Panc1 (cell line): Measurements from ENCODE around the gene CNPY2. TPM values are rescaled to one million over a fixed set of nuclear protein-coding genes. Genes with fewer than 3 reads are reported as not detected.
"Not testable (repeated sequence)": the region's sequence is repeated elsewhere in the genome, so short reads cannot be mapped to it uniquely, and the experiment has no call there.

Experiments used
- ATAC-seq: fragments of 200-7000 bp; cut with Tn5 transposase; 2 replicates; pipeline ENCODE4 v1.9.1; 2020; ENCODE audit warnings: mild to moderate bottlenecking, moderate library complexity
- BruUV-seq: library from RNA; stranded (reverse); fragments of 400-500 nt; replicated peaks from 2 replicates; lab custom pipeline; 2021; lab: Mats Ljungman, UMichigan
- CTCF ChIA-PET: fragments of 300-600 bp; sonication (Branson Sonifier 250); formaldehyde crosslinking; loops from one replicate; lab custom pipeline; 2022; ENCODE audit warnings: antibody characterized with exemption; lab: Charles Lee
- POLR2A ChIA-PET: fragments of 300-600 bp; sonication (Branson Sonifier 250); formaldehyde crosslinking; loops from one replicate; lab custom pipeline; 2022; ENCODE audit warnings: antibody characterized with exemption; lab: Charles Lee
- DNase-seq: peaks from one replicate; pipeline ENCODE4 v3.0.0-alpha.2; 2010; ENCODE audit warnings: low read depth, low spot score
- H3K27ac ChIP-seq: 2 replicates; pipeline ENCODE4 v1.5.1; 2011; ENCODE audit warnings: mild to moderate bottlenecking, low read length, inconsistent platforms
- H3K27me3 ChIP-seq: fragments of 200-500 bp; sonication (Bioruptor generic); 2 replicates; pipeline ENCODE4 v1.6.0; 2014; ENCODE audit warnings: low read length, inconsistent platforms; ENCODE audit not compliant: control insufficient read depth, insufficient read depth
- H3K36me3 ChIP-seq: fragments of 200-500 bp; sonication (Bioruptor generic); 2 replicates; pipeline ENCODE4 v1.5.1; 2014; ENCODE audit warnings: inconsistent platforms, mild to moderate bottlenecking, low read length, moderate library complexity; ENCODE audit not compliant: control insufficient read depth, insufficient read depth
- H3K4me1 ChIP-seq: 2 replicates; pipeline ENCODE4 v1.5.1; 2011; ENCODE audit warnings: inconsistent platforms, mild to moderate bottlenecking, low read length, moderate library complexity; ENCODE audit not compliant: control insufficient read depth, insufficient read depth
- H3K4me3 ChIP-seq, 2 experiments: 2 replicates each; pipeline ENCODE4 v1.5.1; 2011 to 2012; ENCODE audit warnings: low read depth in 2 of 2, low read length in 2 of 2, mild to moderate bottlenecking in 2 of 2, inconsistent platforms in 1 of 2, moderate library complexity in 1 of 2
- H3K9me3 ChIP-seq: fragments of 200-500 bp; sonication (Bioruptor generic); 2 replicates; pipeline ENCODE4 v1.5.1; 2014; ENCODE audit warnings: low read depth, mild to moderate bottlenecking, inconsistent platforms, low read length, moderate library complexity; ENCODE audit not compliant: control insufficient read depth, insufficient read depth
- CTCF ChIP-seq: fragments of 450-650 bp; IDR thresholded peaks from 2 replicates; pipeline ENCODE4 v1.5.1; 2017; ENCODE audit warnings: mild to moderate bottlenecking
- POLR2AphosphoS5 ChIP-seq: IDR thresholded peaks from 2 replicates; pipeline ENCODE4 v1.6.1; 2012; ENCODE audit warnings: mild to moderate bottlenecking, low read depth, low read length, moderate library complexity
- REST ChIP-seq, 2 experiments: IDR thresholded peaks; 2 replicates each; pipeline ENCODE4 v1.6.1; 2011 to 2012; ENCODE audit warnings: low read depth in 2 of 2, control low read depth in 1 of 2, low read length in 1 of 2, mild to moderate bottlenecking in 1 of 2, moderate library complexity in 1 of 2; ENCODE audit not compliant: insufficient read depth in 1 of 2
- SIN3A ChIP-seq: IDR thresholded peaks from 2 replicates; pipeline ENCODE4 v1.6.1; 2012; ENCODE audit warnings: low read depth, mild to moderate bottlenecking, low read length, moderate library complexity, borderline replicate concordance; ENCODE audit not compliant: insufficient read depth
- TCF7L2 ChIP-seq: IDR thresholded peaks from 2 replicates; pipeline ENCODE4 v1.6.1; 2011; ENCODE audit warnings: mild to moderate bottlenecking, low read depth, low read length, inconsistent platforms
- in situ Hi-C: cut with HindIII; loops from 2 replicates; pipeline ENCODE4 v1.10.0; 2016; ENCODE audit warnings: low sequenced_read_pairs, low pct_unique_long_range_greater_than_20kb
- intact Hi-C: fragments of 100-400 bp; cut with micrococcal nuclease; formaldehyde crosslinking; loops from one replicate; pipeline ENCODE4 v1.10.0; 2022; ENCODE audit not compliant: unreplicated experiment
- total RNA-seq: library from RNA; stranded (reverse); gene quantifications from one replicate; pipeline ENCODE4 v1.2.1, GENCODE V29; 2021; ENCODE audit not compliant: unreplicated experiment

Gene CNPY2
- total RNA-seq, 1 experiment from 2014 or later, result 115 TPM

DNA sequence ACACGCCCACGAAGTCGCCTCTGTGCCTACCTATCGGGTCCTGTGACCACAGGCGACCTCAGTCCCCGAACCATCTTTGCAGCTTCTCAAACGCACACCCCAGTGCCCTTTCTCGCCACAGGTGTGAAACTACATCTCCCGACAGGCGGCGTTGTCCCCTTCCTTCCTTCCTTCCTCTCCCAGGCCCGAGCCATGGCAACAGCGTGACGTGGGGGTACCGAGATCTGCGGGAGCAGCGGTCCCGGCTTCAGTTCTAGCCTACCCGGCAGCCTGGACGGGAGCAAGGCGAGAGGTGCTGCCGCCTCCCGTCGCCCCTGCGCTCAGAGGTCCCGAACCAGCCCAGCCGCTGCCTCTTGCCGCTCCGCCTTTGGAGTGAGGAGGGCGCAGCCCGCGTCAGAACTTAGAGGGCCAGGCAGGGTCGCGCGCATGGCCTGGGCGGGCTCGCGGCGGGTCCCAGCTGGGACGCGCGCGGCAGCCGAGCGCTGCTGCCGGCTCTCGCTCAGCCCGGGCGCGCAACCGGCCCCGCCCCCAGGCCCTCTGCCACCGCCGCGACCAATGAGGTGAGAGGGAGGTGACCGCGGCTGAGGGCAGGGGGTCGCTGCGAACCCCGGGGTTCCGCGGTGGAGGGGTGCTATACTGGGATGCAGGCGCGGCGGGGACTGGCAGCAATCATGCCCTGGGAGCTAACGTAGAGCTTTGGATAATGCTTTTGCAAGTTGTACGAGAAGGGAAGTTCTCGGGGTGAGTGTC is 48.9 kb downstream of the CNPY2 start, which contains the start of gene COQ10A:
Gene COQ10A, plus strand, starts transcription at position 250 of the 750 bp plus-strand sequence. Its CDS starts 177 bp downstream, at position 427.
- peak; percentile 88 for TF ChIP-seq POLR2AphosphoS5
- TF ChIP-seq REST (IDR thresholded peaks at IDR 0.05; ENCODE audit: insufficient read depth in 1 of 2, low read depth in 2 of 2, low read length in 1 of 2), result no peak
- TF ChIP-seq CTCF, result peak; percentile 79
- TF ChIP-seq SIN3A, result 0 out of 2 replicates have a peak, but pooled peaks have one; percentile 44
- no peak for TF ChIP-seq TCF7L2
- no TSS peak for BruUV-seq
- Histone ChIP-seq H3K36me3 (peaks cover 5% of the 10 kb centered on the region; the same call in 1 of the 2 replicates), H3K9me3 (no peaks in the 10 kb centered on the region), H3K27ac (peak within 1 kb of the TSS; percentile 75), H3K4me3 (peak within 1 kb of the TSS; percentile 68 to 69), H3K4me1 (peaks cover 8% of the 10 kb centered on the region; the same call in 1 of the 2 replicates), H3K27me3 (no peaks in the 10 kb centered on the region)
- intact Hi-C loops (no loop called here), in situ Hi-C loops (no loop called here)
- DNase-seq (peak; percentile 65), ATAC-seq (peak; percentile 96)
- POLR2A ChIA-PET, result interaction anchor here (0.5 to 0.6 kb wide), 2 partner anchors 31 to 76 kb away, joined by 3 to 9 read pairs; no protein-coding TSS in a partner anchor
- CTCF ChIA-PET, result interaction anchor here (0.5 to 0.6 kb wide), 2 partner anchors 9 to 23 kb away, joined by 3 read pairs; partner anchors contain the start of gene ANKRD52

- CTCF ChIA-PET, result interaction anchor here (0.5 to 0.6 kb wide), 3 partner anchors 8 to 23 kb away, joined by 3 to 4 read pairs (median 3); partner anchors contain the start of gene ANKRD52
- H3K27ac ChIP-seq, result peak overlapping the region; percentile 75
- H3K9me3 ChIP-seq, intact Hi-C loops, DNase-seq, BruUV-seq, H3K36me3 ChIP-seq, H3K27me3 ChIP-seq, in situ Hi-C loops, H3K4me1 ChIP-seq, POLR2A ChIA-PET: not testable (repeated sequence)
- peak overlapping the region; percentile 68 to 69 for H3K4me3 ChIP-seq
- ATAC-seq, result peak; percentile 1; the same call in 1 of the 2 replicates
These were observed 49.6 kb downstream of the CNPY2 start for GRCh38 chr12:56266068-56266692.
